Lung (tissue), 12 donors: ENCODE measurements around the gene ARSG. TPM values are rescaled to one million over a fixed set of nuclear protein-coding genes. Genes with fewer than 3 reads are reported as not detected.
A peak's percentile ranks its signal among the peaks of the same experiment; 100 is the strongest.

ENCODE experiments used
- ATAC-seq: fragments of 200-7000 bp; cut with Tn5 transposase; one replicate; pipeline ENCODE4 v1.9.1; 2020; ENCODE audit warnings: moderate number of reproducible peaks; ENCODE audit not compliant: insufficient read depth, low FRiP score
- DNase-seq, 3 donors: peaks; one replicate each; pipeline ENCODE4 v3.0.0-alpha.2; 2013 to 2017
- H3K27ac ChIP-seq, 2 donors: one replicate each; pipeline ENCODE4 v1.5.1; 2013; ENCODE audit warnings: mild to moderate bottlenecking in 2 of 2, moderate library complexity in 2 of 2, control low read depth in 1 of 2, inconsistent platforms in 1 of 2, low read depth in 1 of 2, low read length in 1 of 2
- H3K27me3 ChIP-seq, 3 donors: one replicate each; pipeline ENCODE4 v1.5.1; 2013; ENCODE audit warnings: low read length in 2 of 3; ENCODE audit not compliant: control insufficient read depth in 3 of 3, insufficient read depth in 3 of 3
- H3K36me3 ChIP-seq, 4 donors: one replicate each; pipeline ENCODE4 v1.5.1; 2013; ENCODE audit warnings: low read length in 4 of 4, mild to moderate bottlenecking in 1 of 4, moderate library complexity in 1 of 4; ENCODE audit not compliant: control insufficient read depth in 4 of 4, insufficient read depth in 4 of 4
- H3K4me1 ChIP-seq, 5 donors: one replicate each; pipeline ENCODE4 v1.5.1; 2013; ENCODE audit warnings: low read length in 5 of 5, mild to moderate bottlenecking in 2 of 5, moderate library complexity in 1 of 5; ENCODE audit not compliant: control insufficient read depth in 5 of 5, insufficient read depth in 5 of 5
- H3K4me3 ChIP-seq: one replicate; pipeline ENCODE4 v1.5.1; 2013; ENCODE audit warnings: mild to moderate bottlenecking, control low read depth, moderate library complexity
- H3K9ac ChIP-seq, 2 donors: one replicate each; pipeline ENCODE4 v1.5.1; 2013; ENCODE audit warnings: low read length in 2 of 2, control low read depth in 1 of 2; ENCODE audit not compliant: insufficient read depth in 1 of 2
- H3K9me3 ChIP-seq, 4 donors: one replicate each; pipeline ENCODE4 v1.5.1; 2013; ENCODE audit warnings: low read length in 3 of 4, mild to moderate bottlenecking in 1 of 4, moderate library complexity in 1 of 4; ENCODE audit not compliant: control insufficient read depth in 4 of 4, insufficient read depth in 3 of 4
- WGBS, 2 donors: extraction: QIAGEN DNeasy Blood & Tissue Kit; methylation state at CpG; one replicate each; pipeline ENCODE4 v1.1.7; 2013; 5-methylcytosine and 5-hydroxymethylcytosine counted together
- polyA plus RNA-seq, 2 donors: library from polyadenylated mRNA; stranded (reverse); fragments of 200-250 nt; gene quantifications; one replicate each; pipeline ENCODE4 v1.2.1, GENCODE V29; 2013
- total RNA-seq, 2 donors: library from RNA; depleted of rRNA in 1 of 2; stranded (reverse); fragments of >200 nt in 1 of 2; gene quantifications; one replicate each; pipeline ENCODE4 v1.2.1, GENCODE V29; 2014 to 2021
- TF ChIP-seq, protein P1 (sequence below): IDR thresholded peaks from 2 replicates; pipeline ENCODE4 v1.5.1; 2012; ENCODE audit warnings: mild to moderate bottlenecking; ENCODE audit errors: control extremely low read depth, extremely low read depth
- donor health status: control.
- donor health status: control.
- donor health status: Bipolar disorder and iron deficiency.
- donor health status: healthy.
- donor health status: DM: yes; HTN: yes; CAD: no.

The ARSG gene
- total and polyA plus RNA-seq, 4 donors = 1.5 to 9.3 (median 4.3) TPM

DNA sequence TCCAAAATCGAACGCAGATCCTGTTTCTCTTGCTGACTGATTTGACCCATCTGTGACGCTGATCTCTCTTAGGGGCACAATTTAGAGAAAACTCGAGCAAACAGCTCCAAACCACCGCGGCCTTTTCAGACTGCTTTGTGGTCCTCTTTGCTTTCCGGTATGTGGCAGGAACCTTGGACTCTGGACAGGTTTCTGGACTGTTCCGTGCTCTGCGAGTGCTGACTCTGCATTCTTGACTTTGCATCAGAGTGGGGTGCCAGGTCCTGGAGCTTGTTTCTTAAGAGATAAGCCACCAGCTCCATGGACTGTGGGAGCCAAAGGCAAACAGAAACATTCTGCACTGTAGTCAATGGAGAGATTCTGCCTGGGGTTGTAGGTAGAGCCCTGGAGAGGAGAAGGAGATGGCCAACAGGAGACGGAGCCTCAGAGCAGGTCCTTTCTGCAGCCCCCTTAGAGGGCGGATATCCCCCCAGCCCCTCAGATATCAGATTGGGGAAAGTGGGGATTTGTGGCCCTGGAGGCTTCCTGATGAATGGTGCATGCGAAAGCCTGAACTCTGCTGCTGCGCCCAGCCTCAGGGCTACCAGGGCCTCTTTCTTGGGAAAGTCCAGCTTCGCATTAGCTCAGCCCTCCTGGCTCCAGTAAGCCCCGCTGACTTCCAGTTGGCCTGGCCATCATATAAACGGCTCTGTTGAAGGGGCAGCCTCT lies 100.4 kb downstream of the ARSG start:
- peaks cover 0 to 4% (median 0%) of the 10 kb centered on the region in 4 donors for H3K9me3 ChIP-seq
- H3K27me3 ChIP-seq = no peaks in the 10 kb centered on the region
- DNase-seq (peak in 2 of 3 donors; percentile 6 to 29), ATAC-seq (no peak)
- 83 to 85% methylated on average over 16 of the region's 16 CpGs for WGBS, 2 donors
- H3K9ac ChIP-seq = no peak overlapping the region
- H3K4me3 ChIP-seq = no peak overlapping the region
- peak overlapping the region in 1 of 2 donors; percentile 53 for H3K27ac ChIP-seq
- H3K36me3 ChIP-seq = no peaks in the 10 kb centered on the region
- TF ChIP-seq, protein P1, sequence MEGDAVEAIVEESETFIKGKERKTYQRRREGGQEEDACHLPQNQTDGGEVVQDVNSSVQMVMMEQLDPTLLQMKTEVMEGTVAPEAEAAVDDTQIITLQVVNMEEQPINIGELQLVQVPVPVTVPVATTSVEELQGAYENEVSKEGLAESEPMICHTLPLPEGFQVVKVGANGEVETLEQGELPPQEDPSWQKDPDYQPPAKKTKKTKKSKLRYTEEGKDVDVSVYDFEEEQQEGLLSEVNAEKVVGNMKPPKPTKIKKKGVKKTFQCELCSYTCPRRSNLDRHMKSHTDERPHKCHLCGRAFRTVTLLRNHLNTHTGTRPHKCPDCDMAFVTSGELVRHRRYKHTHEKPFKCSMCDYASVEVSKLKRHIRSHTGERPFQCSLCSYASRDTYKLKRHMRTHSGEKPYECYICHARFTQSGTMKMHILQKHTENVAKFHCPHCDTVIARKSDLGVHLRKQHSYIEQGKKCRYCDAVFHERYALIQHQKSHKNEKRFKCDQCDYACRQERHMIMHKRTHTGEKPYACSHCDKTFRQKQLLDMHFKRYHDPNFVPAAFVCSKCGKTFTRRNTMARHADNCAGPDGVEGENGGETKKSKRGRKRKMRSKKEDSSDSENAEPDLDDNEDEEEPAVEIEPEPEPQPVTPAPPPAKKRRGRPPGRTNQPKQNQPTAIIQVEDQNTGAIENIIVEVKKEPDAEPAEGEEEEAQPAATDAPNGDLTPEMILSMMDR = no peak
- peaks cover 0 to 9% (median 0%) of the 10 kb centered on the region in 5 donors for H3K4me1 ChIP-seq

DNA sequence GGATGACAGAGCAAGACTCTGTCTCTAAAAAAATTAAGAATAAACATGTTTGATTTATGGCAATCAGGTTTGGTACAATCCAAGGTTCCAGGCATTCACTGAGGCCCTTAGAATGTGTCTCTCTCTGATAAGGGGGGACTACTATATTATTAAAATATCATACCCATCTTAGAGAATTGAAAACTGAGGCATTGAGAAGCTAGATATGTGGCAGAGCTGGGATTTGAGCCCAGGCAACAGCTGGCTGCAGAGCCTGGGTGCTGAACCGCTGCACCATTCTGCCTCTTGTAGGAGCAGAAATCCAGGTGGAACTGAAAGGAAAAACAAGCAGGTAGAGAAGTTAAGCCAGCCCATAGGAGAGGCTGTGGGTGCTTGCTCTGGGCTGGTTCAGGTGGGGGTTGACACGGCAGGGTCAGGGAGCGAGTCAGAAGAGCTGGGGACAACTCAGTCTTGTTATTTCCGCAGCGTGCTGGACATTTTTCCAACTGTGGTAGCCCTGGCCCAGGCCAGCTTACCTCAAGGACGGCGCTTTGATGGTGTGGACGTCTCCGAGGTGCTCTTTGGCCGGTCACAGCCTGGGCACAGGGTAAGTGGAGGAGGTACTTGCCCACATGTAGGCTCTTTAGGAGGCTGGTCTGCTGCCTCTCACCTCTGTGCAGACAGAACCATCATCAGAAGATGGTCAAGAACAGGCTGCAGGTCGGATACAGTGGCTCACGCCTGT lies 103.5 kb downstream of the ARSG start:
- Histone ChIP-seq H3K27ac (no peak overlapping the region), H3K9ac (no peak overlapping the region), H3K4me1 (peaks cover 0 to 5% (median 4%) of the 10 kb centered on the region in 5 donors), H3K27me3 (no peaks in the 10 kb centered on the region), H3K4me3 (no peak overlapping the region), H3K36me3 (no peaks in the 10 kb centered on the region), H3K9me3 (peaks cover 0 to 4% (median 0%) of the 10 kb centered on the region in 4 donors)
- DNase-seq (no peak), ATAC-seq (no peak)
- WGBS, 2 donors = 98 to 100% methylated on average over 12 of the region's 12 CpGs
- TF ChIP-seq, protein P1 = no peak

DNA sequence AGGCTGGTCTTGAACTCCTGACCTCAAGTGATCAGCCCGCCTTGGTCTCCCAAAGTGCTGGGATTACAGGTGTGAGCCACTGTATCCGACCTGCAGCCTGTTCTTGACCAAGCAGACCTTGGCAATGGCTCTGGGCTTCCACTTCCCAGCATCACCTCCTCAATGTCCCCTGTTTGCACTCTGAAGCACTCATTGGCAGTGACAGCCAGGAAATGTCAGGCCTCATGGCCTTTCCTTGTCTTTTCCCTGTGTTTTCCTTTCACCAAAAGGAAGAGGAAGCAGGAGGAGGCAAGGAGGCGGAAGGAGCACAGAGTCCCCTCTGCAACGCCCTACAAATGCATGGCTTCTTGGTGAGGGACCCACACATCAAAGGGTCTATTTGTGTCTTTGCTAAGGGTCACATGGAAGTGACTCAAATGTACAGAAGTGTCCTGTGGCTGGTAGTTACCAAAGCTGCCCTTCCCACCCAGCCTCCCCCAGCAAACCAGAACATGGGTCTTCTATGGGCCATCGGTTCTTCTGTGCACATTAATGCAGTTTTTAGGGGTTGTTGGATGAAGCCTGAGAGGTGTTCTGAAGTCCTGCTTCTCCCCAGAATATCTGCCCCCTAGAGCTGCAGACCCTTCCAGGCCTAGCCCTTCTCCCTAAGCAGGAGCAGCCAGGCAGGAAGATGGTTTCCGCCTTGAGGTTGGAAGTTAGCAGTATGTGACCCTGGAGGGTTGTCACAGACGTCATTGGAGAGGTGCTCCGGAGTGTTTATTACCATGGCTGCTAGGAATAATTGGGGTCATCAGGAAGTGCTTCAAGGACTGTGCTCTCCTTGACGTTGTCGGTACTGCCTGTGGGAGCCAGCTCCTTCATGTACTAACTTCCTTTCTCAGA lies 105.2 kb downstream of the ARSG start:
- peaks cover 0 to 4% (median 0%) of the 10 kb centered on the region in 4 donors for H3K9me3 ChIP-seq
- H3K4me3 ChIP-seq = no peak overlapping the region
- peak overlapping the region in 1 of 2 donors; percentile 13 for H3K27ac ChIP-seq
- TF ChIP-seq, protein P1 = no peak
- DNase-seq (peak in 1 of 3 donors; percentile 44), ATAC-seq (no peak)
- no peaks in the 10 kb centered on the region for H3K36me3 ChIP-seq
- H3K4me1 ChIP-seq = peaks cover 0 to 5% (median 4%) of the 10 kb centered on the region in 5 donors
- WGBS, 2 donors = 70 to 72% methylated on average over 10 of the region's 10 CpGs
- no peaks in the 10 kb centered on the region for H3K27me3 ChIP-seq
- H3K9ac ChIP-seq = no peak overlapping the region
